HCT116 (cell line): ENCODE measurements around the gene DNM3. TPM values are rescaled to one million over a fixed set of nuclear protein-coding genes. Genes with fewer than 3 reads are reported as not detected.

Experiments used
- ATAC-seq: fragments of 200-7000 bp; cut with Tn5 transposase; 2 replicates; pipeline ENCODE4 v1.9.1; 2020; ENCODE audit warnings: mild to moderate bottlenecking, moderate library complexity
- BruUV-seq: library from RNA; stranded (reverse); fragments of 400-500 nt; replicated peaks from 2 replicates; lab custom pipeline; 2021; lab: Mats Ljungman, UMichigan
- CTCF ChIA-PET: fragments of 300-600 bp; sonication (Branson Sonifier 250); formaldehyde crosslinking; loops from one replicate; lab custom pipeline; 2021; ENCODE audit warnings: antibody characterized with exemption; lab: Charles Lee
- POLR2A ChIA-PET: fragments of 300-600, 350-600 bp; sonication (Branson Sonifier 250); formaldehyde crosslinking; loops from one replicate; lab custom pipeline; 2021; ENCODE audit warnings: antibody characterized with exemption; lab: Charles Lee
- RAD21 ChIA-PET, 2 experiments: fragments of 300-600 bp; sonication (Branson Sonifier 250); formaldehyde crosslinking; loops; one replicate each; lab custom pipeline; 2023; ENCODE audit warnings: low total read pairs in 2 of 2; ENCODE audit not compliant: uncharacterized antibody in 2 of 2, unreplicated experiment in 2 of 2, low non-redundant PET in 1 of 2; lab: Charles Lee
- DNase-seq: peaks from one replicate; pipeline ENCODE4 v3.0.0-alpha.2; 2010; ENCODE audit warnings: low read depth, low spot score
- H2AFZ ChIP-seq: fragments of 200-600 bp; shearing (Covaris generic), sonication (generic); 2 replicates; pipeline ENCODE4 v1.6.1; 2017; ENCODE audit warnings: low read depth, mixed run types, mixed read lengths, antibody characterized with exemption, low read length; ENCODE audit not compliant: poor library complexity, severe bottlenecking
- H3K27ac ChIP-seq: 2 replicates; pipeline ENCODE4 v1.5.1; 2012; ENCODE audit warnings: low read depth, low read length
- H3K27me3 ChIP-seq: fragments of 200-600 bp; sonication (generic); 2 replicates; pipeline ENCODE4 v1.6.1; 2016; ENCODE audit warnings: mixed run types, low read length, mixed read lengths; ENCODE audit not compliant: insufficient read depth
- H3K36me3 ChIP-seq, 2 experiments: fragments of 200-500 bp in 1 of 2; fragments of 200-600 bp in 1 of 2; sonication (Bioruptor generic) in 1 of 2; sonication (generic) in 1 of 2; 2 replicates each; pipeline versions ENCODE4 v1.5.1 to v1.6.1; 2014 to 2016; ENCODE audit warnings: low read length in 2 of 2, inconsistent platforms in 1 of 2, mixed read lengths in 1 of 2, mixed run types in 1 of 2; ENCODE audit not compliant: insufficient read depth in 2 of 2, control insufficient read depth in 1 of 2
- H3K4me1 ChIP-seq, 2 experiments: fragments of 200-600 bp in 1 of 2; sonication (generic) in 1 of 2; 2 replicates each; pipeline versions ENCODE4 v1.5.1 to v1.6.1; 2012 to 2017; ENCODE audit warnings: low read length in 2 of 2, inconsistent platforms in 1 of 2, mild to moderate bottlenecking in 1 of 2, mixed read lengths in 1 of 2, mixed run types in 1 of 2, moderate library complexity in 1 of 2; ENCODE audit not compliant: insufficient read depth in 2 of 2, control insufficient read depth in 1 of 2
- H3K4me2 ChIP-seq: fragments of 200-600 bp; sonication (generic); 2 replicates; pipeline ENCODE4 v1.6.1; 2017; ENCODE audit warnings: mixed run types, low read length, mixed read lengths
- H3K4me3 ChIP-seq, 2 experiments: fragments of 200-600 bp in 1 of 2; sonication (generic) in 1 of 2; replicated peaks in 1 of 2; 2 replicates each; pipeline ENCODE4 v1.5.1; 2011 to 2016; ENCODE audit warnings: low read length in 2 of 2, control low read depth in 1 of 2, low read depth in 1 of 2, mild to moderate bottlenecking in 1 of 2, mixed read lengths in 1 of 2, mixed run types in 1 of 2
- H3K79me2 ChIP-seq: fragments of 200-600 bp; sonication (generic); 2 replicates; pipeline ENCODE4 v1.6.1; 2017; ENCODE audit warnings: mild to moderate bottlenecking, mixed run types, low read length, moderate library complexity, mixed read lengths; ENCODE audit not compliant: insufficient read depth
- H3K9ac ChIP-seq: fragments of 200-600 bp; sonication (generic); 2 replicates; pipeline ENCODE4 v1.6.1; 2016; ENCODE audit warnings: low read length, mixed read lengths
- H3K9me2 ChIP-seq: fragments of 200-600 bp; sonication (generic), shearing (Covaris generic); 2 replicates; pipeline ENCODE4 v1.6.1; 2017; ENCODE audit warnings: mixed run types, mild to moderate bottlenecking, moderate library complexity; ENCODE audit not compliant: insufficient read depth
- H3K9me3 ChIP-seq, 2 experiments: fragments of 200-500 bp in 1 of 2; fragments of 200-600 bp in 1 of 2; sonication (Bioruptor generic) in 1 of 2; sonication (generic) in 1 of 2; 2 replicates each; pipeline ENCODE4 v1.6.1; 2014 to 2017; ENCODE audit warnings: low read length in 2 of 2, mixed read lengths in 2 of 2, inconsistent platforms in 1 of 2, low read depth in 1 of 2, mild to moderate bottlenecking in 1 of 2, mixed run types in 1 of 2, moderate library complexity in 1 of 2; ENCODE audit not compliant: control insufficient read depth in 1 of 2, insufficient read depth in 1 of 2
- H4K20me1 ChIP-seq: fragments of 200-600 bp; sonication (generic), shearing (Covaris generic); 2 replicates; pipeline ENCODE4 v1.6.1; 2017; ENCODE audit warnings: mixed run types, mild to moderate bottlenecking, moderate library complexity; ENCODE audit not compliant: insufficient read depth
- CBX3 ChIP-seq: IDR thresholded peaks from 2 replicates; pipeline ENCODE4 v1.6.1; 2012; ENCODE audit warnings: low read depth
- EGR1 ChIP-seq: IDR thresholded peaks from 2 replicates; pipeline ENCODE4 v1.6.1; 2012; ENCODE audit warnings: low read depth
- ELF1 ChIP-seq: IDR thresholded peaks from 2 replicates; pipeline ENCODE4 v1.6.1; 2012; ENCODE audit warnings: low read depth, borderline replicate concordance
- EZH2 ChIP-seq: fragments of 200-600 bp; sonication (generic); IDR thresholded peaks from 2 replicates; pipeline ENCODE4 v1.6.1; 2017; ENCODE audit warnings: antibody characterized with exemption, mixed run types
- EZH2phosphoT487 ChIP-seq: fragments of 200-600 bp; IDR thresholded peaks from 2 replicates; pipeline ENCODE4 v1.6.1; 2018; ENCODE audit warnings: antibody characterized with exemption, borderline replicate concordance
- POLR2A ChIP-seq: IDR thresholded peaks from 2 replicates; pipeline ENCODE4 v1.7.0; 2011; ENCODE audit warnings: borderline replicate concordance; ENCODE audit not compliant: insufficient read depth, insufficient read length; ENCODE audit errors: extremely low read depth
- SP1 ChIP-seq: IDR thresholded peaks from 2 replicates; pipeline ENCODE4 v1.6.1; 2012; ENCODE audit warnings: low read depth
- intact Hi-C: fragments of 100-400 bp; cut with micrococcal nuclease; formaldehyde crosslinking; loops from 2 replicates; pipeline ENCODE4 v1.10.0; 2022
- total RNA-seq: library from RNA; stranded (reverse); gene quantifications from one replicate; pipeline ENCODE4 v1.2.1, GENCODE V29; 2021; ENCODE audit not compliant: unreplicated experiment
- TF ChIP-seq, protein P1 (sequence below): IDR thresholded peaks from 2 replicates; pipeline ENCODE4 v1.6.1; 2012; ENCODE audit warnings: low read depth
- TF ChIP-seq, protein P2 (sequence below): IDR thresholded peaks from 2 replicates; pipeline ENCODE4 v1.6.1; 2012
- TF ChIP-seq, protein P3 (sequence below), 3 experiments: fragments of 200-600 bp in 1 of 3; sonication (generic) in 1 of 3; IDR thresholded peaks in 2 of 3; conservative IDR thresholded peaks in 1 of 3; 2 replicates each; pipeline ENCODE4 v1.5.1; 2012 to 2017; ENCODE audit warnings: low read depth in 2 of 3, low read length in 2 of 3, antibody characterized with exemption in 1 of 3, borderline replicate concordance in 1 of 3, control low read depth in 1 of 3, mild to moderate bottlenecking in 1 of 3, mixed read lengths in 1 of 3, mixed run types in 1 of 3, moderate library complexity in 1 of 3; ENCODE audit not compliant: insufficient read depth in 1 of 3

The DNM3 gene
- total RNA-seq, 1 experiment from 2014 or later, result 3.1 TPM

DNA sequence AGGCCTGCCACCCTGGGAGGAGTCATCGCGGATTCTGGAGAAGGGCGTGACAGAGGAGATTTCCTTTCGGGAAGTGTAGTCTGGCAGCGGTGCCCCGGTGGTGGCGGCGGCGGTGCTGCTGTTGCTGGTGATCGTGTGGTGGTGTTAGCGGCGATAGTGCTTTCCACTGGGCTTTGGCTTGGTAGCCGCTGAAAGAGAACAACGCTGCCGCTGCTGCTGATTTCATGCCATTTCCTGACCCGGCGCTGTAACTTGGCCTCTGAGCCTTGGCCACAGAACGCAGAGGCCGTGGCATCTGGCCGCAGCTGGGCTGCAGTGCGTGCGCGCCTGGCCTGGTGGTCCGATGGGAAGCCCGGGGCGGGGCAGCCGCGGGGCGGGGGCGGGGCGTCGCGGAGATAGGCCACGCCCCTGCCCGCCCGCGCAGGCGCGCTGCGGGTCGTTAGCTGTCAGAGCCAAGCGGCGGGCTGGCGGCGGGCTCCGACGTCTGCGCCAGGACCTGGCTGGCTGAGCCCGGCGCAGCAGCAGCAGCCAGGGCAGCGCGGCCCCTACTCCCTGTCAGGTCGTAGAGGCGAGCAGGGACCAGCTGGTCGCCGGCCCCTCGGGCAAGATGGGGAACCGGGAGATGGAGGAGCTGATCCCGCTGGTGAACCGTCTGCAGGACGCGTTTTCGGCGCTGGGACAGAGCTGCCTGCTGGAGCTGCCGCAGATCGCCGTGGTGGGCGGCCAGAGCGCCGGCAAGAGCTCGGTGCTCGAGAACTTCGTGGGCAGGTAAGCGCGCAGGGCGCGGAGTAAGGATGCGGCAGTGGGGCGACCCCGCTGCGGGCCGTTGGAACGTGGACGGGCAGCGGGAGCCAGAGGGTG lies at the start of gene DNM3 (continued):
- no peak for TF ChIP-seq EZH2phosphoT487

DNA sequence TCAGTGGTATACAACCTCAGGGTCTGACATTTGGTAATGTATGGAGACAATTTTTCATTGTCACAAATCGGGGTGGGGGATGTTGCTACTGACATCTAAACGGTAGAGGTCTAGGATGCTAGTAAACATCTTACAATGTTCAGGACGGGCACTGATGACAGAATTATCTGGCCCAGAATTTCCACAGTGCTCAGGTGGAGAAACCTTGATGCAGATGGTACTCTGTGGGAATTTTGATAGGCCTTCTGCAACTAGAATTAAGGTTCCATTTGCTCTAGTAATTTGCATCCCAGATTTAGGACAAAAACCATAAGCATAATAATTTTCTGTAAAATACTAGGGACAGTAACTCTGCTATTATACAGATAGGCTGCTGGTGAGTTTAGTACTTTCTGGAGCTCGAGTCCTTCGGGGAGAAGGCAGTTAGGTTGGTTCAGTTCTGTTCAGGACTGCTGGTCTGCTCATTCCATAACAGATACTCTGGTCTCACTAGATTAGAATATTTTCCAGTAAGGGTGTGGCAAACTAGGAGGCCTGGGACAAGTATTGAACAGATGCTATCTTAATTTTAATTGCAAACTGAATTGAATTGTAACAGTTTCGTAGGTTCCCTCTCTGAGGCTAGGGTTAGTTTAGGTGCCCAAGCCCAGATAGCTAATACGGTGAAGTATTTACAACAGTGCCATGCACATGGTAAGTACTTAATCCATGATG lies 48.5 kb upstream of the DNM3 start:
- H3K27me3 ChIP-seq, result no peaks in the 10 kb centered on the region
- RAD21 ChIA-PET, result no interaction called here
- H3K4me3 ChIP-seq, result no peak overlapping the region
- no peak overlapping the region for H3K9ac ChIP-seq
- peaks cover 26% of the 10 kb centered on the region; the same call in 1 of the 2 replicates for H3K79me2 ChIP-seq
- no peaks in the 10 kb centered on the region for H3K9me2 ChIP-seq
- H3K27ac ChIP-seq, result no peak overlapping the region
- H3K4me1 ChIP-seq, result peaks cover 0 to 9% of the 10 kb centered on the region in 2 experiments; a peak in 2 of 4 replicates
- no peak overlapping the region for H2AFZ ChIP-seq
- intact Hi-C loops, result no loop called here
- H3K36me3 ChIP-seq, result peaks cover 33 to 66% of the 10 kb centered on the region in 2 experiments; a peak in 3 of 4 replicates
- ATAC-seq, result no peak
- H4K20me1 ChIP-seq, result no peaks in the 10 kb centered on the region
- H3K9me3 ChIP-seq, result no peaks in the 10 kb centered on the region
- TF ChIP-seq, protein P1, sequence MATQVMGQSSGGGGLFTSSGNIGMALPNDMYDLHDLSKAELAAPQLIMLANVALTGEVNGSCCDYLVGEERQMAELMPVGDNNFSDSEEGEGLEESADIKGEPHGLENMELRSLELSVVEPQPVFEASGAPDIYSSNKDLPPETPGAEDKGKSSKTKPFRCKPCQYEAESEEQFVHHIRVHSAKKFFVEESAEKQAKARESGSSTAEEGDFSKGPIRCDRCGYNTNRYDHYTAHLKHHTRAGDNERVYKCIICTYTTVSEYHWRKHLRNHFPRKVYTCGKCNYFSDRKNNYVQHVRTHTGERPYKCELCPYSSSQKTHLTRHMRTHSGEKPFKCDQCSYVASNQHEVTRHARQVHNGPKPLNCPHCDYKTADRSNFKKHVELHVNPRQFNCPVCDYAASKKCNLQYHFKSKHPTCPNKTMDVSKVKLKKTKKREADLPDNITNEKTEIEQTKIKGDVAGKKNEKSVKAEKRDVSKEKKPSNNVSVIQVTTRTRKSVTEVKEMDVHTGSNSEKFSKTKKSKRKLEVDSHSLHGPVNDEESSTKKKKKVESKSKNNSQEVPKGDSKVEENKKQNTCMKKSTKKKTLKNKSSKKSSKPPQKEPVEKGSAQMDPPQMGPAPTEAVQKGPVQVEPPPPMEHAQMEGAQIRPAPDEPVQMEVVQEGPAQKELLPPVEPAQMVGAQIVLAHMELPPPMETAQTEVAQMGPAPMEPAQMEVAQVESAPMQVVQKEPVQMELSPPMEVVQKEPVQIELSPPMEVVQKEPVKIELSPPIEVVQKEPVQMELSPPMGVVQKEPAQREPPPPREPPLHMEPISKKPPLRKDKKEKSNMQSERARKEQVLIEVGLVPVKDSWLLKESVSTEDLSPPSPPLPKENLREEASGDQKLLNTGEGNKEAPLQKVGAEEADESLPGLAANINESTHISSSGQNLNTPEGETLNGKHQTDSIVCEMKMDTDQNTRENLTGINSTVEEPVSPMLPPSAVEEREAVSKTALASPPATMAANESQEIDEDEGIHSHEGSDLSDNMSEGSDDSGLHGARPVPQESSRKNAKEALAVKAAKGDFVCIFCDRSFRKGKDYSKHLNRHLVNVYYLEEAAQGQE, result no peak
- TF ChIP-seq SP1 (no peak), ELF1 (no peak), EGR1 (no peak), CBX3 (no peak), POLR2A (no peak), EZH2 (no peak)
- TF ChIP-seq, protein P2, sequence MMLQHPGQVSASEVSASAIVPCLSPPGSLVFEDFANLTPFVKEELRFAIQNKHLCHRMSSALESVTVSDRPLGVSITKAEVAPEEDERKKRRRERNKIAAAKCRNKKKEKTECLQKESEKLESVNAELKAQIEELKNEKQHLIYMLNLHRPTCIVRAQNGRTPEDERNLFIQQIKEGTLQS, result no peak
- TF ChIP-seq, protein P3, sequence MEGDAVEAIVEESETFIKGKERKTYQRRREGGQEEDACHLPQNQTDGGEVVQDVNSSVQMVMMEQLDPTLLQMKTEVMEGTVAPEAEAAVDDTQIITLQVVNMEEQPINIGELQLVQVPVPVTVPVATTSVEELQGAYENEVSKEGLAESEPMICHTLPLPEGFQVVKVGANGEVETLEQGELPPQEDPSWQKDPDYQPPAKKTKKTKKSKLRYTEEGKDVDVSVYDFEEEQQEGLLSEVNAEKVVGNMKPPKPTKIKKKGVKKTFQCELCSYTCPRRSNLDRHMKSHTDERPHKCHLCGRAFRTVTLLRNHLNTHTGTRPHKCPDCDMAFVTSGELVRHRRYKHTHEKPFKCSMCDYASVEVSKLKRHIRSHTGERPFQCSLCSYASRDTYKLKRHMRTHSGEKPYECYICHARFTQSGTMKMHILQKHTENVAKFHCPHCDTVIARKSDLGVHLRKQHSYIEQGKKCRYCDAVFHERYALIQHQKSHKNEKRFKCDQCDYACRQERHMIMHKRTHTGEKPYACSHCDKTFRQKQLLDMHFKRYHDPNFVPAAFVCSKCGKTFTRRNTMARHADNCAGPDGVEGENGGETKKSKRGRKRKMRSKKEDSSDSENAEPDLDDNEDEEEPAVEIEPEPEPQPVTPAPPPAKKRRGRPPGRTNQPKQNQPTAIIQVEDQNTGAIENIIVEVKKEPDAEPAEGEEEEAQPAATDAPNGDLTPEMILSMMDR (IDR thresholded peaks at IDR 0.05 in 2 of 3, conservative IDR thresholded peaks at IDR 0.05 in 1 of 3; ENCODE audit: borderline replicate concordance in 1 of 3, insufficient read depth in 1 of 3, low read depth in 2 of 3, low read length in 2 of 3), result no peak
- H3K4me2 ChIP-seq, result no peak overlapping the region
- CTCF ChIA-PET, result no interaction called here
- BruUV-seq, result no TSS peak
- POLR2A ChIA-PET, result no interaction called here
- DNase-seq, result no peak
